ENCODE data around the gene PPP1R1C.

DNA sequence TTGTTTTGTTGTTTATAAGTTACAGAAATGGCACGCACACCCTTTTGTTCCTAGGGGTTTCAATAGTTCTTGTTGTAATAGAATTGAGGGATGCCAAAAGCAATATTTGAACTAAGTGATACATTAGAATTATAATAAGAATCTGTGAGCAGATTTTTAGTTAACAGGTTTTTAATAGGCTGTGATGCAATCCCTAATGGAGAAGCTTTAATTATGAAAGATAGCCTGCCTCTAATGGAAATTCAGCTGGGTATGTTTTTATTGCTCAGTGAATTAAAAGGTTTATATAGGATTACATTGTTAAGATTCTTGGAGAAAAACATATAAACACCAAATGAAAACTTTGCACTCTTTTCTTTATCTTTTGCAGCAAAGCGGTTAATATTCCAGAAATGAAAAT is 131.1 kb downstream of the PPP1R1C start:
- TF ChIP-seq, protein P1, sequence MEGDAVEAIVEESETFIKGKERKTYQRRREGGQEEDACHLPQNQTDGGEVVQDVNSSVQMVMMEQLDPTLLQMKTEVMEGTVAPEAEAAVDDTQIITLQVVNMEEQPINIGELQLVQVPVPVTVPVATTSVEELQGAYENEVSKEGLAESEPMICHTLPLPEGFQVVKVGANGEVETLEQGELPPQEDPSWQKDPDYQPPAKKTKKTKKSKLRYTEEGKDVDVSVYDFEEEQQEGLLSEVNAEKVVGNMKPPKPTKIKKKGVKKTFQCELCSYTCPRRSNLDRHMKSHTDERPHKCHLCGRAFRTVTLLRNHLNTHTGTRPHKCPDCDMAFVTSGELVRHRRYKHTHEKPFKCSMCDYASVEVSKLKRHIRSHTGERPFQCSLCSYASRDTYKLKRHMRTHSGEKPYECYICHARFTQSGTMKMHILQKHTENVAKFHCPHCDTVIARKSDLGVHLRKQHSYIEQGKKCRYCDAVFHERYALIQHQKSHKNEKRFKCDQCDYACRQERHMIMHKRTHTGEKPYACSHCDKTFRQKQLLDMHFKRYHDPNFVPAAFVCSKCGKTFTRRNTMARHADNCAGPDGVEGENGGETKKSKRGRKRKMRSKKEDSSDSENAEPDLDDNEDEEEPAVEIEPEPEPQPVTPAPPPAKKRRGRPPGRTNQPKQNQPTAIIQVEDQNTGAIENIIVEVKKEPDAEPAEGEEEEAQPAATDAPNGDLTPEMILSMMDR (IDR thresholded peaks at IDR 0.05): no peak
- TF ChIP-seq POLR2AphosphoS5 (IDR thresholded peaks at IDR 0.05): no peak

All from transverse colon (tissue), 4 donors.